VCaP (cell line): ENCODE data around the gene ABHD4.
"Not testable (repeated sequence)": the region's sequence is repeated elsewhere in the genome, so short reads cannot be mapped to it uniquely, and the experiment has no call there.

Source experiments
- H3K27ac ChIP-seq: fragments of 450-650 bp; 2 replicates; pipeline ENCODE4 v1.5.1; 2017
- TF ChIP-seq, protein P1 (sequence below): fragments of 450-650 bp; conservative IDR thresholded peaks from 2 replicates; pipeline ENCODE4 v1.5.1; 2017; ENCODE audit warnings: mild to moderate bottlenecking, moderate library complexity

Gene ABHD4

GRCh38 chr14:22559041-22559440, 39.1 kb upstream of the ABHD4 start:
- TF ChIP-seq, protein P1, sequence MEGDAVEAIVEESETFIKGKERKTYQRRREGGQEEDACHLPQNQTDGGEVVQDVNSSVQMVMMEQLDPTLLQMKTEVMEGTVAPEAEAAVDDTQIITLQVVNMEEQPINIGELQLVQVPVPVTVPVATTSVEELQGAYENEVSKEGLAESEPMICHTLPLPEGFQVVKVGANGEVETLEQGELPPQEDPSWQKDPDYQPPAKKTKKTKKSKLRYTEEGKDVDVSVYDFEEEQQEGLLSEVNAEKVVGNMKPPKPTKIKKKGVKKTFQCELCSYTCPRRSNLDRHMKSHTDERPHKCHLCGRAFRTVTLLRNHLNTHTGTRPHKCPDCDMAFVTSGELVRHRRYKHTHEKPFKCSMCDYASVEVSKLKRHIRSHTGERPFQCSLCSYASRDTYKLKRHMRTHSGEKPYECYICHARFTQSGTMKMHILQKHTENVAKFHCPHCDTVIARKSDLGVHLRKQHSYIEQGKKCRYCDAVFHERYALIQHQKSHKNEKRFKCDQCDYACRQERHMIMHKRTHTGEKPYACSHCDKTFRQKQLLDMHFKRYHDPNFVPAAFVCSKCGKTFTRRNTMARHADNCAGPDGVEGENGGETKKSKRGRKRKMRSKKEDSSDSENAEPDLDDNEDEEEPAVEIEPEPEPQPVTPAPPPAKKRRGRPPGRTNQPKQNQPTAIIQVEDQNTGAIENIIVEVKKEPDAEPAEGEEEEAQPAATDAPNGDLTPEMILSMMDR = no peak
- H3K27ac ChIP-seq = peak overlapping the region; percentile 77; the same call in 1 of the 2 replicates

DNA sequence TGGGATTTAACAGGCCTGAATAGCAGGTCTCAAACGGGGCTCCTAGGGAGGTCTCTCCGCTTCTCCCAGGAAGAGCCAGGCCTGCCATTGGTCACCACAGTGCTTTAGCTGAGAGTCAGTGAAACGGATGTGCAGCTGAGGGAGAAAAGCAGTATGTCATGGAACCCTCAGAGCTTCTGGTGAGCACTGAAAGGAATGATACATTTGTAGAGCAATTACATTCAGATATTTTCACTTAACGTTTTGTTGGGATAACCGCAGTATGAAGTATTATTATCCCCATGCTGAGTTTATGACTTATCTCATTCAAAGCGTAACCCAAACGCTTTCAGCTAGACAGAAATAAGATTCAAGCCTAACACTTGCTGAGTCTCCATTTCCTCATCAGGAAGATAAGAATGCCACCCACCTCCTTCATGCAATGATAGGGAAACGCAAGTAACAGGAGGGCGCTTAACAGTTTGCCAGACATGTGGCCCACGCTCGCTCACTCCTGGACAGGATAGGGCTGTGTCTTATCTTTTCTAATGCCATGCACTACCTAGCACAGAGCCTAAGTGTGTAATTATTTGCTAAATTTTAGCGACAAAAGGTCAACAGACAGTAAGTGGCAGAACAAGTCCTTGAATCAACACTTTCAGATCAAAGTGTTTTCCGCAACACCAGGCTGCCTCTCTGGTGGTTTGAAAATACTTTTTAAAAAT, 37.3 kb upstream of the ABHD4 start:
- H3K27ac ChIP-seq = peak overlapping the region; percentile 77

GRCh38 chr14:22561366-22561660, 36.8 kb upstream of the ABHD4 start:
- peak overlapping the region; percentile 77 for H3K27ac ChIP-seq
- TF ChIP-seq, protein P1 = no peak

More for the DNA sequence above, 37.3 kb upstream of the ABHD4 start:
- TF ChIP-seq, protein P1 = no peak

GRCh38 chr14:22561661-22562579, 36.2 kb upstream of the ABHD4 start:
- peak overlapping the region; percentile 77 for H3K27ac ChIP-seq
- TF ChIP-seq, protein P1 = no peak

DNA sequence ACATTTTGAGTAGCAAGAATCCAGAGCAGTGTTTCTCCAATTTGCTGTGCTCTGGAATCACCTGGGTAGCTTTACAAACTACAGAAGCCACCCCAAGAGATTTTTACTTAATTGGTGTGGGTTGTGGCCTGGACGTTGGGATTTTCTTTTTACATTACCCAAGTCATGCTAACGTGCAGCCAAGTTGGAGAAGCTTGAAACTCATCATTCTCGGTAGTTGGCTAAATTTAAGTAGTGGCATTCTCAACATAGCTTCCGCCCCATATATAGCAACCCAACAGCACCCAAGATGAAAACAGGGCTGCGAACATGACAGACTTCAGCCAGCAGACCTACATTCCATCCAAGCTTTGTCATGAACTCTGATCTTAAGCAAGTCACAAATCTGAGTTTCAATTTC, 34.1 kb upstream of the ABHD4 start:
- H3K27ac ChIP-seq = no peak overlapping the region
- TF ChIP-seq, protein P1 = no peak

GRCh38 chr14:22564463-22564862, 33.6 kb upstream of the ABHD4 start:
- no peak overlapping the region for H3K27ac ChIP-seq
- TF ChIP-seq, protein P1 = no peak

DNA sequence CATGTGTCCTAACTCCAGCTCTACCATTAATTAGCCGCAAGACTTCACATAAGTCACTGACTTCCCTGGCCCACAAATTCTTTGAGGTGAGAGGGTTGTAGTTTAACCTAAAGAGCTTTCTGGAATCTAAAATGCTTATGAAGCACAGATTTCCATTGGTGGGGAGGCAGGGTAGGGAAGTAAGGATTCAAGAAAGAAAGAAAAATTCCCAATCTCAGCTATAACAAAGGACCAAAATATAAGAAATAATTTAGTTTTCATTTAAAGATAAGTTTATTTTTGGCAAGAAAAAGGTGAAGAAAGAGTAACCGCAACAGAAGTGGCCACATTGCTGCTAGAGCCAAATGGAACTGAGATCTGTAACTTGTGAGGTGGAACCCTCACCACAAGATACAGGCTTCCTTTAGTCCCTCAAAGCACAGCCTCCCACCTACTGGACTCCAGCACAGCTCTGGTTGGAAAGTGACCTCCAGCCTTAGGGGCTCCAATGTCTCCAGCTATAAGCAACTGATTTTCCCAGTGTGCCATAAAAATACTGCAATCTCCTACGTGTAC, 32.6 kb upstream of the ABHD4 start:
- no peak overlapping the region for H3K27ac ChIP-seq
- TF ChIP-seq, protein P1 = no peak

GRCh38 chr14:22566266-22566665, 31.8 kb upstream of the ABHD4 start:
- H3K27ac ChIP-seq = not testable (repeated sequence)
